ENCODE results near the gene GAL3ST1.
"Not testable (repeated sequence)": the region's sequence is repeated elsewhere in the genome, so short reads cannot be mapped to it uniquely, and the experiment has no call there.

GAL3ST1 gene

GRCh38 chr22:30542811-30543188, 31.7 kb downstream of the GAL3ST1 start:
- H3K27ac Mint-ChIP-seq, result no peak overlapping the region
- H3K9me3 Mint-ChIP-seq, result no peaks in the 10 kb centered on the region
- ATAC-seq (ENCODE audit: low read depth), result no peak
- no peak overlapping the region for H3K4me3 Mint-ChIP-seq
- DNase-seq (ENCODE audit: low spot score in 2 of 2), result no peak
- no peaks in the 10 kb centered on the region for H3K36me3 Mint-ChIP-seq
- peaks cover 23% of the 10 kb centered on the region for H3K27me3 Mint-ChIP-seq
- H3K4me1 Mint-ChIP-seq, result no peaks in the 10 kb centered on the region

GRCh38 chr22:30541961-30542810, 32.3 kb downstream of the GAL3ST1 start:
- DNase-seq (ENCODE audit: low spot score in 2 of 2) (no peak), ATAC-seq (ENCODE audit: low read depth) (no peak)
- Mint-ChIP-seq H3K4me3 (no peak overlapping the region), H3K36me3 (no peaks in the 10 kb centered on the region), H3K9me3 (no peaks in the 10 kb centered on the region), H3K27me3 (peaks cover 25% of the 10 kb centered on the region), H3K4me1 (no peaks in the 10 kb centered on the region), H3K27ac (no peak overlapping the region)

- not testable (repeated sequence) for DNase-seq (ENCODE audit: low spot score in 2 of 2); H3K4me1 Mint-ChIP-seq; H3K27ac Mint-ChIP-seq; ATAC-seq (ENCODE audit: low read depth); H3K36me3 Mint-ChIP-seq; H3K9me3 Mint-ChIP-seq; H3K4me3 Mint-ChIP-seq
- H3K27me3 Mint-ChIP-seq, result peaks cover 24% of the 10 kb centered on the region
These were observed 33.0 kb downstream of the GAL3ST1 start for GRCh38 chr22:30541511-30541910.

DNA sequence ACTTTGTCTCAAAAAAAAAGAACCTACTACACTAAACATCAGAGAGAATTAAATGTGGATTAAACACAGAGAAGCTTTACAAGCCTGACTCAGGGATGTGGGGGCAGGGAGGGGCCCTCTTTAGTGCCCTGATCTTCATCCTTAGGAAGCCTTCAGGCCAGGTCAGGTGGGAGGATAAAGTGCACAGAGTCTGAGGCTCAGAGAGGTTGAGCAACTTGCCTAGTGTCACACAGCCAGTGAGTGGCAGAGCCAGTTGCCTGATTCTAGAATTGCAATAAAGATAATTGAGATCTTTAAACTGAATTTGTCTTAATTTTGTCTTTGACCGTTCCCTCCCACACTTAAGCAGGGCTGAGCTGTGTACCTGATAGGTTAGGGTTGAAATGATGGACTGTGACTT, 35.1 kb downstream of the GAL3ST1 start:
- ATAC-seq (ENCODE audit: low read depth), result no peak
- Mint-ChIP-seq H3K4me1 (peaks cover 2% of the 10 kb centered on the region), H3K4me3 (no peak overlapping the region), H3K9me3 (no peaks in the 10 kb centered on the region), H3K27me3 (peaks cover 18% of the 10 kb centered on the region), H3K27ac (no peak overlapping the region), H3K36me3 (no peaks in the 10 kb centered on the region)
- DNase-seq (ENCODE audit: low spot score in 2 of 2), result no peak

- DNase-seq (ENCODE audit: low spot score in 2 of 2) (no peak), ATAC-seq (ENCODE audit: low read depth) (no peak)
- no peak overlapping the region for H3K27ac Mint-ChIP-seq
- no peak overlapping the region for H3K4me3 Mint-ChIP-seq
- peaks cover 2% of the 10 kb centered on the region for H3K4me1 Mint-ChIP-seq
- no peaks in the 10 kb centered on the region for H3K9me3 Mint-ChIP-seq
- peaks cover 18% of the 10 kb centered on the region for H3K27me3 Mint-ChIP-seq
- H3K36me3 Mint-ChIP-seq, result no peaks in the 10 kb centered on the region
These were observed 36.2 kb downstream of the GAL3ST1 start for GRCh38 chr22:30538280-30538679.

DNA sequence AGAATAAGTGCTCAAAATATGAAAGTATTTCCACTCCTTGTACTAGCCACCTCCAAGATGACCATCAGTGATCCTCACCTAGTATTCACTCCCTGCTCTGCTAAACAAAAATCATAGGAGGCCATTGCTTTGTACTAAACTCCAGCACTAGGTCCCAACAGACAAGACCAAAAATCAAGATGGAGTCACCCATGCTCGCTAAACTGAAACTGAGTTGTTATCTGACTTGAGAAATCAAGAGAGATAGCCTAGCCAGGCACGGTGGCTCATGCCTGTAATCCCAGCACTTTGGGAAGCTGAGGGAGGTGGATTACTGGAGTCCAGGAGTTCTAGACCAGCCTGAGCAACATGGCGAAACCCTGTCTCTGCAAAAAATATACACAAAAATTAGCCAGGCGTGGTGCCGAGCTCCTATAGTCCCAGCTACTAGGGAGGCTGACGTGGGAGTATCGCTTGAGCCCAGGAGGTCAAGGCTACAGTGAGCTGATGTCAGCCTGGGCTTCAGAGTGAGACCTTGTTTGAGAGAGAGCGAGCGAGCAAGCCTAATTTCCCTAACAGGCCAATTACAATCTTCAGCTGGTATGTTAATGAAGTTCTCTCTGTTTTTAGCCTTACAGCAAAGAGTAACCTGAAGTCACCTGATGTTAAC, 37.3 kb downstream of the GAL3ST1 start:
- no peaks in the 10 kb centered on the region for H3K36me3 Mint-ChIP-seq
- H3K4me3 Mint-ChIP-seq, result no peak overlapping the region
- ATAC-seq (ENCODE audit: low read depth), result no peak

DNA sequence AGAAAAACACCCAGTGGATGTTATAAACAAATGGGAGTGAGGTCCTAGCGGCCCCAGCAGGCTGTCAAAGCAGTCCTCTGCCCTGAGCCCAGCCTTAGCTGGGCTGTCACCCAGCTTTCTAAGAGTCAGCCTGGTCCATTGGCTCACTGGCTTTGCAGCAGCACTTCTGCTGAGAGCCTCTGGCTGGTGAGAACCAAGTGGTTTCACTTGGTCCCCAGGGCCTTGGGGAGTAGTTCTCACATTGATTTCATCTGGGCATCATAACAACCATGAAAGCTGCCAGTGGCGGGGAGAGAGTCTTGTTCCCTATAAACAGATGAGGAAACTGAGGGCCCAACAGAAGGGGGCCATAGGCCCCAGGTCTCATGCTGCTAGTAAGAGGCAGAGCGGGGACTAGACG, 39.3 kb downstream of the GAL3ST1 start:
- H3K27me3 Mint-ChIP-seq, result peaks cover 10% of the 10 kb centered on the region
- no peak overlapping the region for H3K27ac Mint-ChIP-seq
- H3K9me3 Mint-ChIP-seq, result no peaks in the 10 kb centered on the region
- no peak for DNase-seq (ENCODE audit: low spot score in 2 of 2)
- H3K4me1 Mint-ChIP-seq, result peaks cover 2% of the 10 kb centered on the region
- ATAC-seq (ENCODE audit: low read depth), result no peak
- H3K4me3 Mint-ChIP-seq, result no peak overlapping the region
- H3K36me3 Mint-ChIP-seq, result no peaks in the 10 kb centered on the region

More for the DNA sequence above, 37.3 kb downstream of the GAL3ST1 start:
- Mint-ChIP-seq H3K27ac (no peak overlapping the region), H3K4me1 (peaks cover 2% of the 10 kb centered on the region), H3K9me3 (no peaks in the 10 kb centered on the region), H3K27me3 (peaks cover 12% of the 10 kb centered on the region)
- no peak for DNase-seq (ENCODE audit: low spot score in 2 of 2)

GRCh38 chr22:30531651-30532608, 42.5 kb downstream of the GAL3ST1 start:
- Mint-ChIP-seq H3K4me1 (peaks cover 2% of the 10 kb centered on the region), H3K27me3 (peaks cover 7% of the 10 kb centered on the region), H3K9me3 (no peaks in the 10 kb centered on the region), H3K27ac (no peak overlapping the region), H3K36me3 (no peaks in the 10 kb centered on the region), H3K4me3 (no peak overlapping the region)
- DNase-seq (ENCODE audit: low spot score in 2 of 2), result no peak
- no peak for ATAC-seq (ENCODE audit: low read depth)

DNA sequence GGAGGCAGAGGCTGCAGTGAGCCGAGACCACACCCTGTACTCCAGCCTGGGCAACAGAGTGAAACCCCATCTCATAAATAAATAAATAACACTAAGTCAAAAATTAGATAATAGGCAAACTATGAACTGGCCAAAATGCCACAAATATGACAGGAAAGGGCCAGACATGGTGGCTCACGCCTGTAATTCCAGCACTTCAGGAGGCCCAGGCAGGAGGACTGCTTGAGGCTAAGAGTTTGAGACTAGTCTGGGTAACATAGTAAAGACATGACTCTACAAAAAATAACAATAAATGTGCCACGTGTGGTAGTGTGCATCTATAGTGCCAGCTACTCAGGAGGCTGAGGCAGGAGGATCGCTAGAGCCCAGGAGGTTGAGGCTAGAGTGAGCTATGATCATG, 47.8 kb downstream of the GAL3ST1 start:
- Mint-ChIP-seq H3K27ac (no peak overlapping the region), H3K4me3 (no peak overlapping the region), H3K4me1 (no peaks in the 10 kb centered on the region), H3K27me3 (peaks cover 16% of the 10 kb centered on the region), H3K36me3 (no peaks in the 10 kb centered on the region), H3K9me3 (no peaks in the 10 kb centered on the region)
- DNase-seq (ENCODE audit: low spot score in 2 of 2), result no peak
- ATAC-seq (ENCODE audit: low read depth), result no peak

- Mint-ChIP-seq H3K27me3 (peaks cover 14% of the 10 kb centered on the region), H3K4me3 (no peak overlapping the region), H3K9me3 (no peaks in the 10 kb centered on the region), H3K27ac (no peak overlapping the region), H3K36me3 (no peaks in the 10 kb centered on the region), H3K4me1 (no peaks in the 10 kb centered on the region)
- ATAC-seq (ENCODE audit: low read depth) (no peak), DNase-seq (ENCODE audit: low spot score in 2 of 2) (no peak)
These were observed 50.6 kb downstream of the GAL3ST1 start for GRCh38 chr22:30523646-30524489.

- Mint-ChIP-seq H3K9me3 (no peaks in the 10 kb centered on the region), H3K36me3 (no peaks in the 10 kb centered on the region), H3K27me3 (peaks cover 14% of the 10 kb centered on the region), H3K4me1 (no peaks in the 10 kb centered on the region), H3K4me3 (no peak overlapping the region), H3K27ac (no peak overlapping the region)
- no peak for ATAC-seq (ENCODE audit: low read depth)
- DNase-seq (ENCODE audit: low spot score in 2 of 2), result no peak
These were observed 52.9 kb downstream of the GAL3ST1 start for GRCh38 chr22:30521368-30522156.

DNA sequence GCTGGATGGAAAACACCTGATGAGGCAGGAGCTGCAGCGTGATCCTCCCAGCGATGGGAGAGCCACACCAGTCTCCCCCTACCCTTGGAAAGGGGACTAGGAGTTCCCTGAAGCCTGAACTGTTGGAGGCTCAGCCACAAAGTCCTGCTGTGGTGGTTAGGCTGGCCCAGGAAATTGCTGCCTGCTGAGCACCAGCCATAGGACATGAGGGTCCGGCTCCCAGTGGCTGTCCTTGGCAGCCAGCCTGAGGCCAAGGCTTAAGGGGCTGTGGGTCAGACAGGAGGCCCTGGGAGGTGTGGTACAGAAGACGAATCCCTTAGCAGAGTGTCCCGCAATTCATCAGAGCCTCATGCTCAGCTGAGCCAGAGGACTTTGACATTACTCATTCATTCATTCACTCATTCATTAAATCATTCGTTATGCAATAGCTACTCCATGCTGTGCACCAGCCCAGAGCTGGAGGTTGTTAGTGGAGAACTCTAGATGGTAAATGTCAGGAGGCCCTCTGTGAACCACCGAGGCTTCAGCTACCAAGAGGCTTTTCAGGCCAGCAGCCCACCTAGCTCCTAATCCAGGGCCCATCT, 54.5 kb downstream of the GAL3ST1 start:
- no peaks in the 10 kb centered on the region for H3K36me3 Mint-ChIP-seq
- no peak overlapping the region for H3K27ac Mint-ChIP-seq
- ATAC-seq (ENCODE audit: low read depth), result no peak
- peaks cover 8% of the 10 kb centered on the region for H3K27me3 Mint-ChIP-seq
- H3K4me3 Mint-ChIP-seq, result no peak overlapping the region
- no peaks in the 10 kb centered on the region for H3K4me1 Mint-ChIP-seq
- DNase-seq (ENCODE audit: low spot score in 2 of 2), result no peak
- H3K9me3 Mint-ChIP-seq, result no peaks in the 10 kb centered on the region

All from memory B cell (primary cell).